B cell (primary cell): ENCODE results near the gene SPTB. TPM values are rescaled to one million over a fixed set of nuclear protein-coding genes. Genes with fewer than 3 reads are reported as not detected.

Source experiments
- ATAC-seq: fragments of 200-7000 bp; cut with Tn5 transposase; one replicate; pipeline ENCODE4 v1.10.0; 2021; ENCODE audit warnings: low read depth, mild to moderate bottlenecking, moderate number of reproducible peaks, moderate library complexity
- CTCF ChIA-PET: fragments of 350-600 bp; sonication (Branson Sonifier 250); formaldehyde crosslinking; loops from one replicate; lab custom pipeline; 2021; ENCODE audit warnings: antibody characterized with exemption, inconsistent platforms; lab: Charles Lee
- POLR2A ChIA-PET: fragments of 350-600 bp; sonication (Branson Sonifier 250); formaldehyde crosslinking; loops from one replicate; lab custom pipeline; 2021; ENCODE audit warnings: antibody characterized with exemption; lab: Charles Lee
- DNase-seq: peaks from one replicate; pipeline ENCODE4 v3.0.0; 2013
- H2AFZ ChIP-seq: 2 replicates; pipeline ENCODE4 v1.6.1; 2012; ENCODE audit warnings: mild to moderate bottlenecking, low read depth, low read length; ENCODE audit not compliant: insufficient read depth, poor library complexity, severe bottlenecking
- H3K27ac ChIP-seq, 2 donors: 1 replicate in 1 of 2; 2 replicates in 1 of 2; pipeline ENCODE4 v1.5.1; 2012 to 2013; ENCODE audit warnings: low read length in 2 of 2, mild to moderate bottlenecking in 2 of 2, moderate library complexity in 1 of 2
- H3K27me3 ChIP-seq, 4 experiments: fragments of 200-600 bp in 1 of 4; sonication (generic) in 1 of 4; replicated peaks in 1 of 4; 1 replicate in 2 of 4; 2 replicates in 2 of 4; pipeline versions ENCODE4 v1.6.1 to v1.7.0; 2013 to 2016; ENCODE audit warnings: low read length in 3 of 4, mild to moderate bottlenecking in 2 of 4, mixed read lengths in 1 of 4, moderate library complexity in 1 of 4; ENCODE audit not compliant: insufficient read depth in 4 of 4, control insufficient read depth in 3 of 4; ENCODE audit errors: control extremely low read depth in 1 of 4
- H3K36me3 ChIP-seq, 2 experiments: replicated peaks in 1 of 2; 1 replicate in 1 of 2; 2 replicates in 1 of 2; pipeline versions ENCODE4 v1.6.1 to v1.7.1; 2013; ENCODE audit warnings: low read length in 1 of 2; ENCODE audit not compliant: insufficient read depth in 2 of 2, control insufficient read depth in 1 of 2; ENCODE audit errors: control extremely low read depth in 1 of 2, extremely low read depth in 1 of 2
- H3K4me1 ChIP-seq, 2 donors: fragments of 200-600 bp in 1 of 2; sonication (generic) in 1 of 2; 1 replicate in 1 of 2; 2 replicates in 1 of 2; pipeline versions ENCODE4 v1.5.1 to v1.6.1; 2013 to 2017; ENCODE audit warnings: low read length in 2 of 2; ENCODE audit not compliant: control insufficient read depth in 2 of 2, insufficient read depth in 2 of 2
- H3K4me2 ChIP-seq: replicated peaks from 2 replicates; pipeline ENCODE3; 2012; ENCODE audit warnings: mild to moderate bottlenecking, low read depth, low read length; ENCODE audit not compliant: poor library complexity, severe bottlenecking
- H3K4me3 ChIP-seq, 5 experiments: fragments of 200-600 bp in 1 of 5; sonication (generic) in 1 of 5; 1 replicate in 3 of 5; 2 replicates in 2 of 5; pipeline versions ENCODE4 v1.5.1 to v1.7.0; 2011 to 2016; ENCODE audit warnings: low read length in 4 of 5, mild to moderate bottlenecking in 4 of 5, low read depth in 2 of 5, control low read depth in 1 of 5, moderate library complexity in 1 of 5; ENCODE audit not compliant: insufficient read depth in 1 of 5; ENCODE audit errors: control extremely low read depth in 1 of 5, extremely low read depth in 1 of 5
- H3K79me2 ChIP-seq: fragments of 200-600 bp; sonication (generic); one replicate; pipeline ENCODE4 v1.6.0; 2016; ENCODE audit warnings: low read length; ENCODE audit not compliant: control insufficient read depth, insufficient read depth
- H3K9ac ChIP-seq: fragments of 200-600 bp; sonication (generic); 2 replicates; pipeline ENCODE4 v1.6.1; 2017; ENCODE audit warnings: mild to moderate bottlenecking, low read length, moderate library complexity
- H3K9me3 ChIP-seq, 3 donors: one replicate each; pipeline versions ENCODE4 v1.6.1 to v1.7.1; 2013; ENCODE audit warnings: low read length in 2 of 3; ENCODE audit not compliant: control insufficient read depth in 2 of 3, insufficient read depth in 1 of 3; ENCODE audit errors: control extremely low read depth in 1 of 3
- H4K20me1 ChIP-seq: 2 replicates; pipeline ENCODE4 v1.6.0; 2012; ENCODE audit warnings: mild to moderate bottlenecking, low read length; ENCODE audit not compliant: insufficient read depth, control insufficient read depth, poor library complexity, severe bottlenecking
- H3K27ac Mint-ChIP-seq: one replicate; pipeline ENCODE4 v1.8.0; 2021; ENCODE audit warnings: mixed read lengths
- H3K27me3 Mint-ChIP-seq: one replicate; pipeline ENCODE4 v1.8.0; 2021; ENCODE audit warnings: mixed read lengths
- H3K4me1 Mint-ChIP-seq: one replicate; pipeline ENCODE4 v1.8.0; 2021; ENCODE audit warnings: mixed read lengths
- H3K4me3 Mint-ChIP-seq: one replicate; pipeline ENCODE4 v1.8.0; 2021; ENCODE audit warnings: mixed read lengths
- H3K9me3 Mint-ChIP-seq: one replicate; pipeline ENCODE4 v1.8.0; 2022; ENCODE audit warnings: mixed read lengths; ENCODE audit not compliant: insufficient read depth
- CTCF ChIP-seq: fragments of 200-600 bp; IDR thresholded peaks from one replicate; pipeline ENCODE4 v1.8.0; 2022; ENCODE audit warnings: antibody characterized with exemption, mild to moderate bottlenecking
- EZH2 ChIP-seq: IDR thresholded peaks from 2 replicates; pipeline ENCODE4 v1.6.1; 2012; ENCODE audit warnings: borderline replicate concordance, low read depth, mild to moderate bottlenecking, moderate library complexity, low read length; ENCODE audit not compliant: insufficient read depth, poor library complexity, severe bottlenecking
- WGBS: methylation state at CpG from one replicate; pipeline ENCODE4 v1.1.5; 2013; ENCODE audit warnings: missing lambda C conversion rate; ENCODE audit not compliant: insufficient coverage; 5-methylcytosine and 5-hydroxymethylcytosine counted together
- intact Hi-C: fragments of 100-400 bp; cut with micrococcal nuclease; formaldehyde crosslinking; loops from one replicate; pipeline ENCODE4 v1.10.0; 2022
- polyA plus RNA-seq: library from polyadenylated mRNA; depleted of rRNA; stranded (reverse); fragments of >200 nt; gene quantifications from 2 replicates; pipeline ENCODE4 v1.2.3, GENCODE V29; 2012
- total RNA-seq, 2 donors: library from RNA; stranded (reverse); fragments of 120-200 nt in 1 of 2; gene quantifications; 1 replicate in 1 of 2; 2 replicates in 1 of 2; pipeline versions ENCODE4 v1.2.3 to v1.2.4, GENCODE V29; 2013 to 2022

SPTB gene
- total and polyA plus RNA-seq, 2 donors (not counting 1 experiment from before 2014, with no cell fraction given) = 0.12 TPM; not detected in 1

DNA sequence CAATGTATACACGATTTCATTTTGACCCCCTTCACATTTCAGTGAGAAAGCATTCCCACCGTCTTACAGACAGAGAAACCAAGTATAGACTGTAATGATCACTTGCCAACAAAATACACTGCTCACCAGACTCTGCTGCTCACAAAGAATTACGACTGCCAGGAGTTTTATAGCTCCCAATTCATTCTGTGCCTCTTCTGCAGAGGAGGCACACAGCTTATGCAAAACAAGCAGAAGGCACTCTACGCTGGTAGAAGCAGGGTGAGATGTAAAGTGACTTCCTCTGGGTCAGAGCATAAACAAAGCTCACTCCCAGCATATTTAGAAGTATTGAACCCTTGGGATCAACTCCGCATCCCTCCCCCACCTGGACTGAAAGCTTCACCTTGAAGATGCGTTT, 14.6 kb downstream of the SPTB start:
- H3K9me3 Mint-ChIP-seq = no peaks in the 10 kb centered on the region
- H3K27me3 Mint-ChIP-seq = peaks cover 24% of the 10 kb centered on the region
- no peak for DNase-seq
- H3K4me1 ChIP-seq = peaks cover 0 to 4% of the 10 kb centered on the region in 2 donors
- H3K4me1 Mint-ChIP-seq = peaks cover 3% of the 10 kb centered on the region
- no peaks in the 10 kb centered on the region for H3K79me2 ChIP-seq
- H3K27ac ChIP-seq = no peak overlapping the region
- H3K9me3 ChIP-seq = no peaks in the 10 kb centered on the region
- no peaks in the 10 kb centered on the region for H3K36me3 ChIP-seq
- H3K27ac Mint-ChIP-seq = no peak overlapping the region
- H3K4me3 Mint-ChIP-seq = no peak overlapping the region
- no peaks in the 10 kb centered on the region for H4K20me1 ChIP-seq
- TF ChIP-seq CTCF (no peak), EZH2 (no peak)
- CTCF ChIA-PET = no interaction called here
- peaks cover 0 to 4% (median 0%) of the 10 kb centered on the region in 4 experiments for H3K27me3 ChIP-seq
- no peak overlapping the region for H2AFZ ChIP-seq
- H3K9ac ChIP-seq = no peak overlapping the region
- ATAC-seq = no peak
- 83% methylated on average over 4 of the region's 6 CpGs for whole genome bisulfite sequencing
- no peak overlapping the region for H3K4me3 ChIP-seq
- intact Hi-C loops = no loop called here
- no peak overlapping the region for H3K4me2 ChIP-seq
- POLR2A ChIA-PET = no interaction called here

- H3K9me3 ChIP-seq = no peaks in the 10 kb centered on the region
- H3K9ac ChIP-seq = no peak overlapping the region
- H3K4me2 ChIP-seq = no peak overlapping the region
- H3K4me3 ChIP-seq = no peak overlapping the region
- peaks cover 24% of the 10 kb centered on the region for H3K27me3 Mint-ChIP-seq
- no peak overlapping the region for H3K27ac Mint-ChIP-seq
- no peak overlapping the region for H3K4me3 Mint-ChIP-seq
- H2AFZ ChIP-seq = no peak overlapping the region
- DNase-seq (no peak), ATAC-seq (no peak)
- no peak overlapping the region for H3K27ac ChIP-seq
- H3K79me2 ChIP-seq = no peaks in the 10 kb centered on the region
- intact Hi-C loops = no loop called here
- H3K4me1 Mint-ChIP-seq = no peaks in the 10 kb centered on the region
- WGBS = no CpG with 5 or more reads among the region's 1 CpG
- peaks cover 0 to 4% (median 0%) of the 10 kb centered on the region in 4 experiments for H3K27me3 ChIP-seq
- TF ChIP-seq EZH2 = no peak
- TF ChIP-seq CTCF = no peak
- H3K4me1 ChIP-seq = no peaks in the 10 kb centered on the region
- ChIA-PET CTCF (no interaction called here), POLR2A (no interaction called here)
- no peaks in the 10 kb centered on the region for H4K20me1 ChIP-seq
- no peaks in the 10 kb centered on the region for H3K36me3 ChIP-seq
- H3K9me3 Mint-ChIP-seq = no peaks in the 10 kb centered on the region
Observed at GRCh38 chr14:64864258-64864657, 15.4 kb downstream of the SPTB start.
